NB4 (cell line): ENCODE results near the gene PTPRG.

ENCODE experiments used
- CTCF ChIP-seq: IDR thresholded peaks from one replicate; pipeline ENCODE4 v1.5.1; 2012; ENCODE audit warnings: low read depth, low read length
- MAX ChIP-seq: IDR thresholded peaks from 2 replicates; pipeline ENCODE4 v1.6.1; 2011; ENCODE audit warnings: low read depth, low read length
- MYC ChIP-seq: IDR thresholded peaks from 2 replicates; pipeline ENCODE4 v1.6.1; 2011; ENCODE audit warnings: low read depth, low read length
- POLR2A ChIP-seq: IDR thresholded peaks from 2 replicates; pipeline ENCODE4 v1.6.1; 2011; ENCODE audit warnings: mild to moderate bottlenecking; ENCODE audit not compliant: insufficient read length; ENCODE audit errors: extremely low read depth

GRCh38 chr3:61648481-61648880 is 87.1 kb downstream of the PTPRG start:
- TF ChIP-seq CTCF = no peak
- TF ChIP-seq POLR2A = no peak
- TF ChIP-seq MYC = no peak
- no peak for TF ChIP-seq MAX
